ENCODE results near the gene POC1A. TPM values are rescaled to one million over a fixed set of nuclear protein-coding genes. Genes with fewer than 3 reads are reported as not detected.

The POC1A gene
- total RNA-seq, 1 experiment from 2014 or later: 25.7 TPM

DNA sequence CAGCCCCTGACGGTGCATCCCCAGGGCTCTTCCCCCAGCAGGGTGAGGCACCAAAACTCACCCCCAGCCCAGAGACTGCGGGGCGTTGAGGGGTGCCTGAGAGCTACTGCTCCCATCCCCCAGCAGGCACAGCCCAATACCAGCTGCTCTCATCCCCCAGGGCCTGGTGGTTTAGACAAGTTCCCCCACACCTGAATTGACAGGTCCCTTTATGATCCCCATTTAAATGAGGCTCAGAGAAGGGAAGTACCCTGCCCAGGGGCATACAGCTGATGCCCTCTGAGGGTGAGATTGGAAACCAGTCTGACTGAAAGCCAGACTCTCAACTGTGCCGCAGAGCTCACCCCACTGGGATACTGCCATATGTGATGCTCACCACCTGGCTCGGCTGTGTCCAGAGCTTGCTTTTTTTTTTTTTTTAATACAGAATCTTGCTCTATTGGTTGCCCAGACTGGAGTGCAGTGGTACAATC, 118.0 kb downstream of the POC1A start:
- CTCF ChIA-PET: interaction anchor here (0.6 to 0.7 kb wide), 4 partner anchors 9 to 107 kb away, joined by 3 to 4 read pairs (median 4); no protein-coding TSS in a partner anchor
- intact Hi-C loops (cut with micrococcal nuclease; ENCODE audit: unreplicated experiment): no loop called here
- in situ Hi-C loops (cut with HindIII; ENCODE audit: low pct_unique_long_range_greater_than_20kb, low sequenced_read_pairs): no loop called here

DNA sequence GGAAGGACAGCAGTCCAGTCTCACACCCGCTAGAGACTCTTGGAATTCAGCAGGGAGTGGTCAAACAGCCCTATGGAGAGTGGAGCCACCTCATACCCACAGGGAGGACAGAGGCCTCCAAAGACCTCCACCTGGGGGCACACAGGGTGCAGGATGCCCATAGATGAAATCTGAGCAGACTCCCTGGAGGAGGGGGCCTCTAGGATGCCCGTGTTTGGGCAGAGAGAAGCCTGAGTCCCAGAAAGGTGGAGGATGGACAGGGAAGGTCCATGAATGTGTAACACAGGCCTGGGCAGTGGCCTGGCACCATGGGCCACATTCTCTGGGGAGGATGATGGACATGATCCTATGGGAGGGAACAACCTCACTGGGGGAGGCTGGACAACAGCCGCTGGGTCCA, 119.6 kb downstream of the POC1A start:
- H3K9me3 ChIP-seq (ENCODE audit: control insufficient read depth, insufficient read depth, low read depth, low read length): no peaks in the 10 kb centered on the region
- no TSS peak for BruUV-seq (replicated peaks)
- ATAC-seq: no peak
- TF ChIP-seq TCF7L2 (IDR thresholded peaks at IDR 0.05; ENCODE audit: low read depth, low read length) (no peak), SIN3A (IDR thresholded peaks at IDR 0.05; ENCODE audit: borderline replicate concordance, insufficient read depth, low read depth, low read length) (no peak), POLR2AphosphoS5 (IDR thresholded peaks at IDR 0.05; ENCODE audit: low read depth, low read length) (no peak)
- TF ChIP-seq, protein P1, sequence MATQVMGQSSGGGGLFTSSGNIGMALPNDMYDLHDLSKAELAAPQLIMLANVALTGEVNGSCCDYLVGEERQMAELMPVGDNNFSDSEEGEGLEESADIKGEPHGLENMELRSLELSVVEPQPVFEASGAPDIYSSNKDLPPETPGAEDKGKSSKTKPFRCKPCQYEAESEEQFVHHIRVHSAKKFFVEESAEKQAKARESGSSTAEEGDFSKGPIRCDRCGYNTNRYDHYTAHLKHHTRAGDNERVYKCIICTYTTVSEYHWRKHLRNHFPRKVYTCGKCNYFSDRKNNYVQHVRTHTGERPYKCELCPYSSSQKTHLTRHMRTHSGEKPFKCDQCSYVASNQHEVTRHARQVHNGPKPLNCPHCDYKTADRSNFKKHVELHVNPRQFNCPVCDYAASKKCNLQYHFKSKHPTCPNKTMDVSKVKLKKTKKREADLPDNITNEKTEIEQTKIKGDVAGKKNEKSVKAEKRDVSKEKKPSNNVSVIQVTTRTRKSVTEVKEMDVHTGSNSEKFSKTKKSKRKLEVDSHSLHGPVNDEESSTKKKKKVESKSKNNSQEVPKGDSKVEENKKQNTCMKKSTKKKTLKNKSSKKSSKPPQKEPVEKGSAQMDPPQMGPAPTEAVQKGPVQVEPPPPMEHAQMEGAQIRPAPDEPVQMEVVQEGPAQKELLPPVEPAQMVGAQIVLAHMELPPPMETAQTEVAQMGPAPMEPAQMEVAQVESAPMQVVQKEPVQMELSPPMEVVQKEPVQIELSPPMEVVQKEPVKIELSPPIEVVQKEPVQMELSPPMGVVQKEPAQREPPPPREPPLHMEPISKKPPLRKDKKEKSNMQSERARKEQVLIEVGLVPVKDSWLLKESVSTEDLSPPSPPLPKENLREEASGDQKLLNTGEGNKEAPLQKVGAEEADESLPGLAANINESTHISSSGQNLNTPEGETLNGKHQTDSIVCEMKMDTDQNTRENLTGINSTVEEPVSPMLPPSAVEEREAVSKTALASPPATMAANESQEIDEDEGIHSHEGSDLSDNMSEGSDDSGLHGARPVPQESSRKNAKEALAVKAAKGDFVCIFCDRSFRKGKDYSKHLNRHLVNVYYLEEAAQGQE (IDR thresholded peaks at IDR 0.05; ENCODE audit: insufficient read depth in 1 of 2, low read depth in 2 of 2, low read length in 1 of 2): no peak
- TF ChIP-seq, protein P2, sequence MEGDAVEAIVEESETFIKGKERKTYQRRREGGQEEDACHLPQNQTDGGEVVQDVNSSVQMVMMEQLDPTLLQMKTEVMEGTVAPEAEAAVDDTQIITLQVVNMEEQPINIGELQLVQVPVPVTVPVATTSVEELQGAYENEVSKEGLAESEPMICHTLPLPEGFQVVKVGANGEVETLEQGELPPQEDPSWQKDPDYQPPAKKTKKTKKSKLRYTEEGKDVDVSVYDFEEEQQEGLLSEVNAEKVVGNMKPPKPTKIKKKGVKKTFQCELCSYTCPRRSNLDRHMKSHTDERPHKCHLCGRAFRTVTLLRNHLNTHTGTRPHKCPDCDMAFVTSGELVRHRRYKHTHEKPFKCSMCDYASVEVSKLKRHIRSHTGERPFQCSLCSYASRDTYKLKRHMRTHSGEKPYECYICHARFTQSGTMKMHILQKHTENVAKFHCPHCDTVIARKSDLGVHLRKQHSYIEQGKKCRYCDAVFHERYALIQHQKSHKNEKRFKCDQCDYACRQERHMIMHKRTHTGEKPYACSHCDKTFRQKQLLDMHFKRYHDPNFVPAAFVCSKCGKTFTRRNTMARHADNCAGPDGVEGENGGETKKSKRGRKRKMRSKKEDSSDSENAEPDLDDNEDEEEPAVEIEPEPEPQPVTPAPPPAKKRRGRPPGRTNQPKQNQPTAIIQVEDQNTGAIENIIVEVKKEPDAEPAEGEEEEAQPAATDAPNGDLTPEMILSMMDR (IDR thresholded peaks at IDR 0.05): no peak
- no peak for DNase-seq (ENCODE audit: low read depth, low spot score)
- POLR2A ChIA-PET: no interaction called here
- H3K4me3 ChIP-seq (ENCODE audit: low read depth in 2 of 2, low read length in 2 of 2): no peak overlapping the region
- H3K4me1 ChIP-seq (ENCODE audit: control insufficient read depth, insufficient read depth, low read length): no peaks in the 10 kb centered on the region
- intact Hi-C loops (cut with micrococcal nuclease; ENCODE audit: unreplicated experiment) (no loop called here), in situ Hi-C loops (cut with HindIII; ENCODE audit: low pct_unique_long_range_greater_than_20kb, low sequenced_read_pairs) (no loop called here)
- no peaks in the 10 kb centered on the region for H3K27me3 ChIP-seq (ENCODE audit: control insufficient read depth, insufficient read depth, low read length)
- no peak overlapping the region for H3K27ac ChIP-seq (ENCODE audit: low read length)
- CTCF ChIA-PET: no interaction called here
- no peaks in the 10 kb centered on the region for H3K36me3 ChIP-seq (ENCODE audit: control insufficient read depth, insufficient read depth, low read length)

More for the DNA sequence above, 118.0 kb downstream of the POC1A start:
- TF ChIP-seq TCF7L2 (IDR thresholded peaks at IDR 0.05; ENCODE audit: low read depth, low read length) (no peak), SIN3A (IDR thresholded peaks at IDR 0.05; ENCODE audit: borderline replicate concordance, insufficient read depth, low read depth, low read length) (no peak), POLR2AphosphoS5 (IDR thresholded peaks at IDR 0.05; ENCODE audit: low read depth, low read length) (no peak)
- TF ChIP-seq, protein P1 (IDR thresholded peaks at IDR 0.05; ENCODE audit: insufficient read depth in 1 of 2, low read depth in 2 of 2, low read length in 1 of 2): no peak
- TF ChIP-seq, protein P2 (IDR thresholded peaks at IDR 0.05): no peak
- no peak overlapping the region for H3K4me3 ChIP-seq (ENCODE audit: low read depth in 2 of 2, low read length in 2 of 2)
- no peak for ATAC-seq
- H3K27me3 ChIP-seq (ENCODE audit: control insufficient read depth, insufficient read depth, low read length): no peaks in the 10 kb centered on the region
- POLR2A ChIA-PET: no interaction called here
- no peaks in the 10 kb centered on the region for H3K36me3 ChIP-seq (ENCODE audit: control insufficient read depth, insufficient read depth, low read length)
- no peaks in the 10 kb centered on the region for H3K4me1 ChIP-seq (ENCODE audit: control insufficient read depth, insufficient read depth, low read length)
- no peak overlapping the region for H3K27ac ChIP-seq (ENCODE audit: low read length)
- DNase-seq (ENCODE audit: low read depth, low spot score): no peak
- H3K9me3 ChIP-seq (ENCODE audit: control insufficient read depth, insufficient read depth, low read depth, low read length): no peaks in the 10 kb centered on the region
- BruUV-seq (replicated peaks): no TSS peak

Data from Panc1 (cell line).